Endothelial cell of umbilical vein (primary cell): ENCODE results near the gene TACSTD2.

Experiments used
- CTCF ChIP-seq, 2 donors: IDR thresholded peaks; 1 replicate in 1 of 2; 2 replicates in 1 of 2; pipeline ENCODE4 v1.5.1; 2011; ENCODE audit warnings: low read length in 2 of 2, mild to moderate bottlenecking in 2 of 2, moderate library complexity in 2 of 2, control low read depth in 1 of 2, inconsistent platforms in 1 of 2, low read depth in 1 of 2; ENCODE audit not compliant: insufficient read depth in 1 of 2; ENCODE audit errors: extremely low read depth in 1 of 2
- EZH2 ChIP-seq: IDR thresholded peaks from 2 replicates; pipeline ENCODE4 v1.6.1; 2012; ENCODE audit warnings: borderline replicate concordance, low read depth, mild to moderate bottlenecking, moderate library complexity, low read length, inconsistent platforms; ENCODE audit not compliant: severe bottlenecking
- POLR2A ChIP-seq: IDR thresholded peaks from 2 replicates; pipeline ENCODE4 v1.6.1; 2012; ENCODE audit warnings: low read depth, mild to moderate bottlenecking, control low read depth, low read length

DNA sequence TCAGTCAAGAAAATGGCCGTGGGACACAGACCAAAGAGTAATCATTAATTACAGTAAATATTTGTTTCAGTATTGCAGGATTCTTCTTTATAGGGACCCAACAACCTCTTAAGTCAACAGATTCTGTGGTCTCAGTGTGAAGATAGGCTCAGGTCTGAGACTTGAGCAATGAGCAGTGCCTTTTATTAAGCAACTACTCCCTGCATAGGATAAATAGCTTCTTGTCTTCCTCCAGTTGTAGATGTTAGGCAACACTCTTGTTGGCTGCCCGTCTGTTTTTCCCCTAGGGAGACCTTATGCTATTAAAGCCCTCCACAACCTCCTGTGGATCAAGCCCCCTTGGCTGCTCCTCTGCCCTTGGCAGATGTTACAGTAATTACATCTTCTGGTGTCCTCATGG is 28.7 kb downstream of the TACSTD2 start:
- TF ChIP-seq POLR2A (no peak), CTCF (IDR thresholded peaks at IDR 0.05; ENCODE audit: extremely low read depth in 1 of 2, insufficient read depth in 1 of 2, low read depth in 1 of 2, low read length in 2 of 2) (no peak), EZH2 (no peak)
